ENCODE measurements around the gene CDK13. TPM values are rescaled to one million over a fixed set of nuclear protein-coding genes. Genes with fewer than 3 reads are reported as not detected.
"Not testable (repeated sequence)": the region's sequence is repeated elsewhere in the genome, so short reads cannot be mapped to it uniquely, and the experiment has no call there.

Gene CDK13
- total RNA-seq, 2 experiments from 2014 or later = 135 to 138 TPM

DNA sequence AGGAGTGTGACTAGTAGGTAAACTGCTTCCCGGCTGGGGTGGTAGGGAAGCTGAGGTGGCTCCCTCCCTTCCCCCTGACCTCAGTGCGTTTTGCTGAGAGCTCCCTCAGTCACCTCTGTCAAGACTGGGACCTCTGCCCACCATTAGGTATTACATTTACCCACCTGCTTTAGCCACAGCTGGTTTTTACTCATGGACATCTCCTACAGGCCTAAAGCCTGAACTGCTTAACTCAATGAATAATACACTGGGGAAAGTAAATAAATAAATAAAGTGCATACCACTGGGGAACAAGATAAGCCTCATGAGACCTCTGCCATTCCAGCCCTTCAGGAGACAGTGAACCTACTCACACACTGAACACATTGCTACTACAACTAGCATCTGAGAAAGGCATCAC lies 38.9 kb upstream of the CDK13 start:
- Mint-ChIP-seq H3K9me3 (peaks cover 9% of the 10 kb centered on the region), H3K4me3 (no peak overlapping the region), H3K4me1 (ENCODE audit: low read depth) (peaks cover 8% of the 10 kb centered on the region), H3K27me3 (no peaks in the 10 kb centered on the region), H3K36me3 (ENCODE audit: low read depth) (peaks cover 4% of the 10 kb centered on the region), H3K27ac (no peak overlapping the region)
- ChIA-PET CTCF (no interaction called here), POLR2A (no interaction called here)
- DNase-seq = no peak
- H3K27ac ChIP-seq (ENCODE audit: low read depth in 1 of 2, low read length in 2 of 2) = no peak overlapping the region
- no peaks in the 10 kb centered on the region for H3K27me3 ChIP-seq (ENCODE audit: control insufficient read depth in 1 of 2, insufficient read depth in 2 of 2, low read length in 2 of 2)
- ATAC-seq (ENCODE audit: poor library complexity) = no peak
- peaks cover 4 to 15% of the 10 kb centered on the region in 2 experiments for H3K9me3 ChIP-seq (ENCODE audit: control insufficient read depth in 1 of 2, insufficient read depth in 1 of 2, low read length in 2 of 2)
- no peak overlapping the region for H3K4me3 ChIP-seq (ENCODE audit: low read length)
- no peaks in the 10 kb centered on the region for H3K4me1 ChIP-seq (ENCODE audit: insufficient read depth, low read length)
- intact Hi-C loops (cut with DNase I, micrococcal nuclease) = no loop called here
- TF ChIP-seq, protein P1, sequence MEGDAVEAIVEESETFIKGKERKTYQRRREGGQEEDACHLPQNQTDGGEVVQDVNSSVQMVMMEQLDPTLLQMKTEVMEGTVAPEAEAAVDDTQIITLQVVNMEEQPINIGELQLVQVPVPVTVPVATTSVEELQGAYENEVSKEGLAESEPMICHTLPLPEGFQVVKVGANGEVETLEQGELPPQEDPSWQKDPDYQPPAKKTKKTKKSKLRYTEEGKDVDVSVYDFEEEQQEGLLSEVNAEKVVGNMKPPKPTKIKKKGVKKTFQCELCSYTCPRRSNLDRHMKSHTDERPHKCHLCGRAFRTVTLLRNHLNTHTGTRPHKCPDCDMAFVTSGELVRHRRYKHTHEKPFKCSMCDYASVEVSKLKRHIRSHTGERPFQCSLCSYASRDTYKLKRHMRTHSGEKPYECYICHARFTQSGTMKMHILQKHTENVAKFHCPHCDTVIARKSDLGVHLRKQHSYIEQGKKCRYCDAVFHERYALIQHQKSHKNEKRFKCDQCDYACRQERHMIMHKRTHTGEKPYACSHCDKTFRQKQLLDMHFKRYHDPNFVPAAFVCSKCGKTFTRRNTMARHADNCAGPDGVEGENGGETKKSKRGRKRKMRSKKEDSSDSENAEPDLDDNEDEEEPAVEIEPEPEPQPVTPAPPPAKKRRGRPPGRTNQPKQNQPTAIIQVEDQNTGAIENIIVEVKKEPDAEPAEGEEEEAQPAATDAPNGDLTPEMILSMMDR (IDR thresholded peaks at IDR 0.05) = no peak
- no peaks in the 10 kb centered on the region for H3K36me3 ChIP-seq (ENCODE audit: insufficient read depth, low read length)

DNA sequence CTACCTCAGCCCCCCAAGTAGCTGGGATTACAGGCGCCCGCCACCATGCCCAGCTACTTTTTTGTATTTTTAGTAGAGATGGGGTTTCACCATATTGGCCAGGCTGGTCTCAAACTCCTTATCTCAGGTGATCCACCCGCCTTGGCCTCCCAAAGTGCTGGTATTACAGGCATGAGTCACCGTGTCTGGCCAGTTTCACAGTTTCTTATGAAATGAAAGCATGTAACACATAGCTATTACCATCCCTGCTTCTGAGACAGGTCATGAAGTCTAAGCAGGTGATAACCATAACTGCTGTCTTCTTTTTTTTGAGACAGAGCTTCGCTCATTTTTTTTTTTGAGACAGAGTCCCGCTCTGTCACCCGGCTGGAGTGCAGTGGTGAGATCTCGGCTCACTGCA lies 34.2 kb upstream of the CDK13 start:
- H3K4me1 Mint-ChIP-seq (ENCODE audit: low read depth); H3K9me3 ChIP-seq (ENCODE audit: control insufficient read depth in 1 of 2, insufficient read depth in 1 of 2, low read length in 2 of 2); CTCF ChIA-PET; H3K27ac Mint-ChIP-seq; DNase-seq; H3K36me3 Mint-ChIP-seq (ENCODE audit: low read depth); ATAC-seq (ENCODE audit: poor library complexity); intact Hi-C loops (cut with DNase I, micrococcal nuclease); POLR2A ChIA-PET; H3K36me3 ChIP-seq (ENCODE audit: insufficient read depth, low read length); H3K4me1 ChIP-seq (ENCODE audit: insufficient read depth, low read length); H3K4me3 ChIP-seq (ENCODE audit: low read length); H3K27me3 ChIP-seq (ENCODE audit: control insufficient read depth in 1 of 2, insufficient read depth in 2 of 2, low read length in 2 of 2); H3K27me3 Mint-ChIP-seq; H3K9me3 Mint-ChIP-seq; H3K4me3 Mint-ChIP-seq; H3K27ac ChIP-seq (ENCODE audit: low read depth in 1 of 2, low read length in 2 of 2): not testable (repeated sequence)

DNA sequence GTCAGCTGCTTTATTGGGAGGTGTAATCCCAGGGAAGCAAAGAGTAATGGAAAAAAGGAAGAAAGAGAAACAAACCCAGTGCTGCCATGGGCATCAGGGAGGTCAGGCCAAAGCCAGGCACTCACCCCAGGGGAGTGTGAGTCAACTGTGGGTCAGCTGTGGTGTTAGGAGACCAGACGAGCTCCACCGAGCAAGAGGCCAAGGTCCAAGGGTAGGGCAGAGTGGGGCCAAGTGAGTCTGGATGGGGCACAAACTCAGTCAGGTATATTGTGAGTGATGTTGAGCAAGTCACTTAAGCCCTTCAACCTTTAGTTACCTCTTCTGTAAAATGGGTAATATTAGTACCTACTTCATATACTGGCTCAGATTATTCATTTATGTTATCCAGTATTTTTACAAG lies 30.4 kb upstream of the CDK13 start:
- Histone ChIP-seq H3K27ac (ENCODE audit: low read depth in 1 of 2, low read length in 2 of 2) (no peak overlapping the region), H3K4me1 (ENCODE audit: insufficient read depth, low read length) (no peaks in the 10 kb centered on the region), H3K4me3 (ENCODE audit: low read length) (no peak overlapping the region), H3K36me3 (ENCODE audit: insufficient read depth, low read length) (no peaks in the 10 kb centered on the region), H3K9me3 (ENCODE audit: control insufficient read depth in 1 of 2, insufficient read depth in 1 of 2, low read length in 2 of 2) (no peaks in the 10 kb centered on the region), H3K27me3 (ENCODE audit: control insufficient read depth in 1 of 2, insufficient read depth in 2 of 2, low read length in 2 of 2) (no peaks in the 10 kb centered on the region)
- ChIA-PET POLR2A (no interaction called here), CTCF (no interaction called here)
- Mint-ChIP-seq H3K4me1 (ENCODE audit: low read depth) (peaks cover 8% of the 10 kb centered on the region), H3K27ac (no peak overlapping the region), H3K36me3 (ENCODE audit: low read depth) (no peaks in the 10 kb centered on the region), H3K9me3 (no peaks in the 10 kb centered on the region), H3K4me3 (no peak overlapping the region), H3K27me3 (no peaks in the 10 kb centered on the region)
- intact Hi-C loops (cut with DNase I, micrococcal nuclease) = no loop called here
- TF ChIP-seq, protein P1 (IDR thresholded peaks at IDR 0.05) = no peak
- DNase-seq = no peak
- no peak for ATAC-seq (ENCODE audit: poor library complexity)

DNA sequence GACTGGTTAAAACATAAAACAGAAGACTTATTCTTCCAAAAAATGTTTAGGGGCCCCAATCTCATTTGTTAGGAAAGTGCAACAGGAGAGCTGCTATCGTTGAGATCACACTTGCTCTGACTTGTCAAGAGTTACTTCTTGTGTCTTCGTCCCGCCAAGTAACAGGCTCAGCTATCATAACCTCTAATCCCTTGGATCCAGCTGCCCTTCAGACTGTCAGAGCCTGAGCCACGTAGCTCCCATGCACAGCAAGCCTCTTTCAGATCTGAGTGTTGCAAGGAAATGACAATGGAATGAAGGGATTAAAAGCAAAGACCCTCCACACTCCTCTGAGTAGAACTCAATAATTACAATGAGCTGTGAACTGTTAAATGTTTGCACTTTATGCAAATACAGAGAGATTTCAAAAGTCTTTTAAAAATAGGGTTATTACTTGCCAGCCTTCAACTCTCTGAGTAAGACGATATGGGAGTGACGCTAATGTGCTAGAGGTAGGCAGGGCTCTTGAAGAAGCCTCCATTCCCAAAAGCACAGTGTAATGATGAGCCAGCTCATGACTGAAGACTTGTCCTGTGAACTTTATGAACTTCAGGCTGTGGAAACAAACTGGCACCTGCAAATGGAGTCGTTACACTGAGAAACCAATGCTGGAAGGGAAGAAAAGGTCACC lies 28.4 kb upstream of the CDK13 start:
- no peaks in the 10 kb centered on the region for H3K27me3 ChIP-seq (ENCODE audit: control insufficient read depth in 1 of 2, insufficient read depth in 2 of 2, low read length in 2 of 2)
- H3K4me1 Mint-ChIP-seq (ENCODE audit: low read depth) = no peaks in the 10 kb centered on the region
- no peaks in the 10 kb centered on the region for H3K9me3 ChIP-seq (ENCODE audit: control insufficient read depth in 1 of 2, insufficient read depth in 1 of 2, low read length in 2 of 2)
- no peak overlapping the region for H3K4me3 ChIP-seq (ENCODE audit: low read length)
- H3K27ac Mint-ChIP-seq = no peak overlapping the region
- intact Hi-C loops (cut with DNase I, micrococcal nuclease) = no loop called here
- POLR2A ChIA-PET = no interaction called here
- no peaks in the 10 kb centered on the region for H3K9me3 Mint-ChIP-seq
- no peak overlapping the region for H3K4me3 Mint-ChIP-seq
- no peaks in the 10 kb centered on the region for H3K4me1 ChIP-seq (ENCODE audit: insufficient read depth, low read length)
- H3K27ac ChIP-seq (ENCODE audit: low read depth in 1 of 2, low read length in 2 of 2) = no peak overlapping the region
- ATAC-seq (ENCODE audit: poor library complexity) = no peak
- H3K27me3 Mint-ChIP-seq = no peaks in the 10 kb centered on the region
- no peak for DNase-seq
- no peaks in the 10 kb centered on the region for H3K36me3 Mint-ChIP-seq (ENCODE audit: low read depth)
- TF ChIP-seq, protein P1 (IDR thresholded peaks at IDR 0.05) = no peak
- CTCF ChIA-PET = no interaction called here
- no peaks in the 10 kb centered on the region for H3K36me3 ChIP-seq (ENCODE audit: insufficient read depth, low read length)
